WTC11 (cell line): Measurements from ENCODE around the gene NRXN3. TPM values are rescaled to one million over a fixed set of nuclear protein-coding genes. Genes with fewer than 3 reads are reported as not detected.

Experiments
- ATAC-seq: fragments of 200-7000 bp; cut with Tn5 transposase; 2 replicates; pipeline ENCODE4 v1.10.0; 2021; ENCODE audit warnings: mild to moderate bottlenecking, moderate library complexity
- CTCF ChIA-PET: fragments of 300-600 bp; sonication (Branson Sonifier 250); formaldehyde crosslinking; loops from one replicate; lab custom pipeline; 2021; ENCODE audit warnings: antibody characterized with exemption; lab: Charles Lee
- POLR2A ChIA-PET: fragments of 350-600 bp; sonication (Branson Sonifier 250); formaldehyde crosslinking; loops from one replicate; lab custom pipeline; 2021; ENCODE audit warnings: antibody characterized with exemption; lab: Charles Lee
- DNase-seq: peaks from one replicate; pipeline ENCODE4 v3.0.0; 2021; ENCODE audit warnings: low spot score
- H3K27ac Mint-ChIP-seq: 2 replicates; pipeline ENCODE4 v1.8.0; 2021; ENCODE audit warnings: mixed read lengths
- H3K27me3 Mint-ChIP-seq: 2 replicates; pipeline ENCODE4 v1.8.0; 2021; ENCODE audit warnings: low read depth, mild to moderate bottlenecking, moderate library complexity, mixed read lengths
- H3K36me3 Mint-ChIP-seq: 2 replicates; pipeline ENCODE4 v1.8.0; 2021; ENCODE audit warnings: mixed read lengths
- H3K4me1 Mint-ChIP-seq: 2 replicates; pipeline ENCODE4 v1.8.0; 2022; ENCODE audit warnings: mixed read lengths
- H3K4me3 Mint-ChIP-seq: 2 replicates; pipeline ENCODE4 v1.8.0; 2021; ENCODE audit warnings: mild to moderate bottlenecking, moderate library complexity, mixed read lengths
- H3K9me3 Mint-ChIP-seq: 2 replicates; pipeline ENCODE4 v1.8.0; 2021; ENCODE audit warnings: mixed read lengths
- AFF4 ChIP-seq: sonication (generic); formaldehyde crosslinking; IDR thresholded peaks from 2 replicates; pipeline ENCODE4 v1.8.1; 2023; ENCODE audit warnings: mild to moderate bottlenecking, missing genetic modification reagents, borderline replicate concordance
- ARID4B ChIP-seq: sonication (generic); formaldehyde crosslinking; IDR thresholded peaks from 2 replicates; pipeline ENCODE4 v1.8.0; 2023; ENCODE audit warnings: missing genetic modification reagents, mild to moderate bottlenecking, borderline replicate concordance
- CREM ChIP-seq: sonication (generic); formaldehyde crosslinking; IDR thresholded peaks from 2 replicates; pipeline ENCODE4 v1.8.1; 2022; ENCODE audit warnings: mild to moderate bottlenecking, missing genetic modification reagents, moderate library complexity
- FOXP4 ChIP-seq: sonication (generic); formaldehyde crosslinking; IDR thresholded peaks from 2 replicates; pipeline ENCODE4 v1.8.0; 2022; ENCODE audit warnings: mild to moderate bottlenecking, missing genetic modification reagents
- GABPB1 ChIP-seq: sonication (generic); formaldehyde crosslinking; IDR thresholded peaks from 2 replicates; pipeline ENCODE4 v1.8.1; 2023; ENCODE audit warnings: mild to moderate bottlenecking, missing genetic modification reagents
- JUN ChIP-seq: sonication (generic); formaldehyde crosslinking; IDR thresholded peaks from 2 replicates; pipeline ENCODE4 v1.8.0; 2023; ENCODE audit warnings: mild to moderate bottlenecking, missing genetic modification reagents
- MAX ChIP-seq: sonication (generic); formaldehyde crosslinking; IDR thresholded peaks from 2 replicates; pipeline ENCODE4 v1.8.0; 2022; ENCODE audit warnings: mild to moderate bottlenecking, missing genetic modification reagents
- MXD4 ChIP-seq: fragments of 250-450 bp; sonication (Bioruptor Pico); IDR thresholded peaks from 2 replicates; pipeline ENCODE4 v1.8.0; 2021; ENCODE audit warnings: mild to moderate bottlenecking, moderate library complexity, borderline replicate concordance
- MYBL2 ChIP-seq: sonication (generic); formaldehyde crosslinking; IDR thresholded peaks from 2 replicates; pipeline ENCODE4 v1.8.1; 2023; ENCODE audit warnings: mild to moderate bottlenecking, moderate library complexity, missing genetic modification reagents
- NFE2L1 ChIP-seq: sonication (generic); formaldehyde crosslinking; IDR thresholded peaks from 2 replicates; pipeline ENCODE4 v1.8.1; 2023; ENCODE audit warnings: missing genetic modification reagents
- SMAD4 ChIP-seq: sonication (generic); formaldehyde crosslinking; IDR thresholded peaks from 2 replicates; pipeline ENCODE4 v1.8.0; 2022; ENCODE audit warnings: mild to moderate bottlenecking, missing genetic modification reagents
- STAT6 ChIP-seq: sonication (generic); formaldehyde crosslinking; conservative IDR thresholded peaks from 2 replicates; pipeline ENCODE4 v1.8.1; 2023; ENCODE audit warnings: mild to moderate bottlenecking, low read depth, missing genetic modification reagents, moderate library complexity
- TP53 ChIP-seq: sonication (generic); formaldehyde crosslinking; IDR thresholded peaks from 2 replicates; pipeline ENCODE4 v1.8.1; 2023; ENCODE audit warnings: mild to moderate bottlenecking, missing genetic modification reagents
- ZBTB21 ChIP-seq: sonication (generic); formaldehyde crosslinking; IDR thresholded peaks from 2 replicates; pipeline ENCODE4 v1.8.1; 2023; ENCODE audit warnings: mild to moderate bottlenecking, missing genetic modification reagents, borderline replicate concordance
- ZNF416 ChIP-seq: fragments of 250-450 bp; sonication (Bioruptor Pico); IDR thresholded peaks from 2 replicates; pipeline ENCODE4 v1.9.0; 2021; ENCODE audit warnings: mild to moderate bottlenecking, inconsistent platforms
- total RNA-seq: library from RNA; stranded (reverse); gene quantifications from 3 replicates; pipeline ENCODE4 v1.2.3, GENCODE V29; 2021

NRXN3 gene
- total RNA-seq, 1 experiment from 2014 or later, result 3.0 TPM

- no peak for ATAC-seq
Measured at GRCh38 chr14:78143489-78144145, 26.6 kb upstream of the NRXN3 start.

GRCh38 chr14:78152201-78153063 lies 17.7 kb upstream of the NRXN3 start:
- no peak for DNase-seq
- no peaks in the 10 kb centered on the region for H3K36me3 Mint-ChIP-seq
- CTCF ChIA-PET, result interaction anchor here (0.6 to 1.6 kb wide), 2 partner anchors 130 to 589 kb away, joined by 3 to 5 read pairs; no protein-coding TSS in a partner anchor
- ATAC-seq, result peak; percentile 47
- no peak overlapping the region for H3K4me3 Mint-ChIP-seq
- H3K9me3 Mint-ChIP-seq, result no peaks in the 10 kb centered on the region
- no peak overlapping the region for H3K27ac Mint-ChIP-seq
- H3K4me1 Mint-ChIP-seq, result peaks cover 23% of the 10 kb centered on the region
- POLR2A ChIA-PET, result no interaction called here
- H3K27me3 Mint-ChIP-seq, result peaks cover 5% of the 10 kb centered on the region; the same call in 1 of the 2 replicates
- TF ChIP-seq SMAD4 (CRISPR knock-in tag) (no peak), MAX (CRISPR knock-in tag) (no peak), AFF4 (no peak), JUN (CRISPR knock-in tag) (no peak), MYBL2 (no peak), FOXP4 (CRISPR knock-in tag) (no peak), GABPB1 (CRISPR knock-in tag) (no peak), CREM (CRISPR knock-in tag) (no peak), ZNF416 (CRISPR knock-in tag) (no peak), STAT6 (CRISPR knock-in tag) (no peak), ZBTB21 (CRISPR knock-in tag) (no peak)

More at GRCh38 chr14:78143489-78144145, 26.6 kb upstream of the NRXN3 start:
- no peaks in the 10 kb centered on the region for H3K36me3 Mint-ChIP-seq
- H3K9me3 Mint-ChIP-seq, result no peaks in the 10 kb centered on the region
- ChIA-PET POLR2A (no interaction called here), CTCF (no interaction called here)
- H3K4me3 Mint-ChIP-seq, result no peak overlapping the region
- H3K27me3 Mint-ChIP-seq, result no peaks in the 10 kb centered on the region; the same call in 1 of the 2 replicates
- H3K4me1 Mint-ChIP-seq, result no peaks in the 10 kb centered on the region
- no peak for DNase-seq
- no peak overlapping the region for H3K27ac Mint-ChIP-seq
- no peak for TF ChIP-seq TP53
- TF ChIP-seq MXD4 (CRISPR knock-in tag), result no peak
- no peak for TF ChIP-seq ARID4B (CRISPR knock-in tag)
- TF ChIP-seq NFE2L1, result no peak
